ENCODE measurements around the gene ANK2.

The ANK2 gene

DNA sequence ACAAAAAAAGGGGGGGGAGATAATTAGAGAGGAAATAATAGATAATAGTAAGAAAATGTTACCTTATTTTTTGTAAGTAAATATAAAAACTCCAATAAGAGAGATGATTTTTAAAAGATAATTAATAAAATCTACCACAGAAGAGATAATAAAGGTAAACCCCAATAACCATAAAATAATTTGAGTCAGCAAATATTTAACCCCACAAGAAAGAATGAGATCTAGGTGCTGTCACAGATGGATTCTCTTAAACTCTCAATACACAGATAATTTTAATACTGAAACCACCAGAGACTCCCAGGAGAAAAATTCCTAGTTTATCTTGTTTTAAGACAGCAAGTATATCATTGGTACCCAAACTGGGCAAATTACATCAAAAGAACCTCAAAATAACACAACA lies 341.4 kb downstream of the ANK2 start:
- no peak overlapping the region for H3K23ac ChIP-seq (ENCODE audit: low read length in 2 of 2)
- no peak overlapping the region for H3K18ac ChIP-seq (ENCODE audit: low read depth in 1 of 2, low read length in 2 of 2)
- no peak overlapping the region for H2AK5ac ChIP-seq (ENCODE audit: low read length, severe bottlenecking)
- no peak overlapping the region for H3K4me3 ChIP-seq (ENCODE audit: insufficient read depth in 1 of 2, low read depth in 1 of 2, low read length in 2 of 2)
- H4K91ac ChIP-seq (ENCODE audit: low read length): no peak overlapping the region
- H3K27me3 ChIP-seq (ENCODE audit: control insufficient read depth in 1 of 2, insufficient read depth in 1 of 2, low read length in 2 of 2): no peaks in the 10 kb centered on the region
- H3K4me2 ChIP-seq (ENCODE audit: low read length, poor library complexity, severe bottlenecking): no peak overlapping the region
- no peak overlapping the region for H2BK12ac ChIP-seq (ENCODE audit: low read length in 2 of 2)
- no peak for DNase-seq
- peaks cover 3% of the 10 kb centered on the region for H3K79me1 ChIP-seq (replicated peaks; ENCODE audit: low read length, poor library complexity, severe bottlenecking)
- H2AFZ ChIP-seq (ENCODE audit: low read depth, low read length): no peak overlapping the region
- no peak overlapping the region for H3K14ac ChIP-seq (ENCODE audit: low read length in 2 of 2)
- H3K4me1 ChIP-seq (ENCODE audit: control insufficient read depth, insufficient read depth, low read depth, low read length): no peaks in the 10 kb centered on the region
- no peak overlapping the region for H2BK5ac ChIP-seq (ENCODE audit: low read depth, low read length, poor library complexity, severe bottlenecking)
- no peak overlapping the region for H3K4ac ChIP-seq (ENCODE audit: low read depth in 1 of 2, low read length in 2 of 2)
- H4K8ac ChIP-seq (ENCODE audit: low read length): no peak overlapping the region
- no peaks in the 10 kb centered on the region for H3K36me3 ChIP-seq (ENCODE audit: control insufficient read depth in 1 of 2, insufficient read depth in 2 of 2, low read depth in 1 of 2, low read length in 2 of 2)
- no peak overlapping the region for H2BK120ac ChIP-seq (ENCODE audit: low read depth, low read length)
- no peak overlapping the region for H2BK15ac ChIP-seq (ENCODE audit: low read depth, poor library complexity, severe bottlenecking)
- H3K9me3 ChIP-seq (ENCODE audit: control insufficient read depth, low read length): peaks cover 6% of the 10 kb centered on the region
- H3K27ac ChIP-seq (ENCODE audit: low read length, poor library complexity, severe bottlenecking): no peak overlapping the region
- H3K9ac ChIP-seq (ENCODE audit: low read length): no peak overlapping the region

DNA sequence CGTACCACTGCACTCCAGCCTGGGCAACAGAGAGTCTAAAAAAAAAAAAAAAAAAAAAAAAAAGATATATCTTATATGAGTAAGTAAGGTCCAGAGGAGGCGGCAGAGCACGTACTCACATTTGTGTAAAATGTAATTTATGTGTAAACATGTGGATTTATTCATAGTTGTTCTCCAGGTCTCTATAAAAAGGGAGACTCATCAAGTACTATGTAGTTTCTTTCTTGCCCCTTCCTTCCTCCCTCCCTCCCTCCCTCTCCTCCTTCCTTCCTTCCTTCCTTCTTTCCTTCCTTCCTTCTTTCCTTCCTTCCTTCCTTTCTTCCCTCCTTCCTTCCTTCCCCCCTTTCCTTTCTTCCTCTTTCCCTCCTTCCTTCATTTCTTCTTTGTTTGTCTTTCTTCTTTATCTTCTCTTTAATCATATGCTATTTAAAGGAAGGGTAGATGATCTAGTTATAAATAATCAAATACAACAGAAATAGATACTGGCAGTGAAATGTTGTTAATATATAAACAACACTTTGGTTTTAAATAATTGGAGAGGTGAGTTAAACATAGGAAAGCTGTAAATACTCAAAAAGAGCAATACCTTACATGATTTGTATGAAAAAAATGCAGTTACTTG lies 344.8 kb downstream of the ANK2 start:
- peaks cover 2% of the 10 kb centered on the region for H3K9me3 ChIP-seq (ENCODE audit: control insufficient read depth, low read length)
- H2AFZ ChIP-seq (ENCODE audit: low read depth, low read length): no peak overlapping the region
- H2BK120ac ChIP-seq (ENCODE audit: low read depth, low read length): no peak overlapping the region
- no peak for DNase-seq
- H3K4me3 ChIP-seq (ENCODE audit: insufficient read depth in 1 of 2, low read depth in 1 of 2, low read length in 2 of 2): no peak overlapping the region
- no peak overlapping the region for H4K91ac ChIP-seq (ENCODE audit: low read length)
- no peak overlapping the region for H2BK15ac ChIP-seq (ENCODE audit: low read depth, poor library complexity, severe bottlenecking)
- no peak overlapping the region for H3K18ac ChIP-seq (ENCODE audit: low read depth in 1 of 2, low read length in 2 of 2)
- whole genome bisulfite sequencing: no CpG with 5 or more reads among the region's 3 CpGs
- peak overlapping the region; percentile 50 for H3K9ac ChIP-seq (ENCODE audit: low read length)
- no peak overlapping the region for H2BK5ac ChIP-seq (ENCODE audit: low read depth, low read length, poor library complexity, severe bottlenecking)
- peaks cover 3% of the 10 kb centered on the region for H3K79me1 ChIP-seq (replicated peaks; ENCODE audit: low read length, poor library complexity, severe bottlenecking)
- no peak overlapping the region for H3K23ac ChIP-seq (ENCODE audit: low read length in 2 of 2)
- no peak overlapping the region for H4K8ac ChIP-seq (ENCODE audit: low read length)
- H2BK12ac ChIP-seq (ENCODE audit: low read length in 2 of 2): no peak overlapping the region
- no peak overlapping the region for H3K4ac ChIP-seq (ENCODE audit: low read depth in 1 of 2, low read length in 2 of 2)
- no peaks in the 10 kb centered on the region for H3K27me3 ChIP-seq (ENCODE audit: control insufficient read depth in 1 of 2, insufficient read depth in 1 of 2, low read length in 2 of 2)
- no peak overlapping the region for H3K14ac ChIP-seq (ENCODE audit: low read length in 2 of 2)
- no peak overlapping the region for H3K27ac ChIP-seq (ENCODE audit: low read length, poor library complexity, severe bottlenecking)
- peaks cover 4% of the 10 kb centered on the region for H3K4me1 ChIP-seq (ENCODE audit: control insufficient read depth, insufficient read depth, low read depth, low read length)
- H3K36me3 ChIP-seq (ENCODE audit: control insufficient read depth in 1 of 2, insufficient read depth in 2 of 2, low read depth in 1 of 2, low read length in 2 of 2): no peaks in the 10 kb centered on the region
- no peak overlapping the region for H2AK5ac ChIP-seq (ENCODE audit: low read length, severe bottlenecking)
- no peak overlapping the region for H3K4me2 ChIP-seq (ENCODE audit: low read length, poor library complexity, severe bottlenecking)

DNA sequence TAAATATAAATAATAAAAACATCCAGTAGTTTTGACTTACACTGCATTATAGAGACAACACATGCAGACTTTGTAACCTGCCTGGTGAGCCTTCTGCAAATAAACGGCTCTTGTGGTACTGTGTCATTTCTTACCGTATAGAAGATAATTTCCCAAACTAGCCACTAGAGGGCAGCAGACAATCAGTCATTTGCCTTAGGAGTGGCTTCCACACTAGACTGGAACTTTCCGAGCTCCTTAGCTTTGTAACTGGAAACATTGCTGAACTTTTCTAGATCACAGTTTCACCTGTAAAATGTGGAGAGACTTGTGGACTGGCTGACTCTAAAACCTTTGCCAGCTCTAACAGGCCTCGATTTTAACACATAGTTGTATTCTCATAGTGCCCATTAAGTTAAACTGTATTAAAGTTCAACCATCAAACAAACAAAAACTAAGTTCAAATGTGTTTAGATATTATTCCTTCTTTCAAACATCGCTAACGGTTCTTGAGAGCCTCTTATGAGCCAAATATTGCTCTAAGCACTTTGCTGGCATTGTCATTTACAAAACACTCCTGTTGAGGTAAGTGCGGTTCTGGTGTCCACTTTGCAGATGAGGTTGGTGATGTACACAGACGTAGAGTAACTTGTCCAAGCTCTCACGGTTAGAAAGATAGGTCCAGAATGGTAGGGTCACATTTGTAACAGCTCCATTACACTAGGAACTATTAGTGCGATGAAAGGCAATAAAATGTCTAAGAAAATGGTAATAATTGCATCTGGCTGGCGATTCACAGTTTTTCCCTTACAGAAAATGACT lies 345.5 kb downstream of the ANK2 start:
- WGBS: 56% methylated on average over 10 of the region's 11 CpGs
- H4K8ac ChIP-seq (ENCODE audit: low read length): no peak overlapping the region

GRCh38 chr4:113397114-113397701 lies 347.8 kb downstream of the ANK2 start:
- Histone ChIP-seq H3K9me3 (ENCODE audit: control insufficient read depth, low read length) (no peaks in the 10 kb centered on the region), H3K27ac (ENCODE audit: low read length, poor library complexity, severe bottlenecking) (peak overlapping the region; percentile 96), H4K91ac (ENCODE audit: low read length) (no peak overlapping the region), H2BK5ac (ENCODE audit: low read depth, low read length, poor library complexity, severe bottlenecking) (peak overlapping the region; percentile 76), H3K36me3 (ENCODE audit: control insufficient read depth in 1 of 2, insufficient read depth in 2 of 2, low read depth in 1 of 2, low read length in 2 of 2) (no peaks in the 10 kb centered on the region), H2BK15ac (ENCODE audit: low read depth, poor library complexity, severe bottlenecking) (no peak overlapping the region), H3K14ac (ENCODE audit: low read length in 2 of 2) (no peak overlapping the region), H2AFZ (ENCODE audit: low read depth, low read length) (no peak overlapping the region), H3K4me1 (ENCODE audit: control insufficient read depth, insufficient read depth, low read depth, low read length) (peaks cover 4% of the 10 kb centered on the region), H3K9ac (ENCODE audit: low read length) (peak overlapping the region; percentile 80), H3K23ac (ENCODE audit: low read length in 2 of 2) (no peak overlapping the region), H3K4me2 (ENCODE audit: low read length, poor library complexity, severe bottlenecking) (peak overlapping the region; percentile 3), H3K79me1 (replicated peaks; ENCODE audit: low read length, poor library complexity, severe bottlenecking) (peaks cover 3% of the 10 kb centered on the region), H2AK5ac (ENCODE audit: low read length, severe bottlenecking) (no peak overlapping the region), H2BK120ac (ENCODE audit: low read depth, low read length) (no peak overlapping the region), H4K8ac (ENCODE audit: low read length) (peak overlapping the region; percentile 80), H2BK12ac (ENCODE audit: low read length in 2 of 2) (no peak overlapping the region), H3K4me3 (ENCODE audit: insufficient read depth in 1 of 2, low read depth in 1 of 2, low read length in 2 of 2) (no peak overlapping the region), H3K18ac (ENCODE audit: low read depth in 1 of 2, low read length in 2 of 2) (no peak overlapping the region), H3K4ac (ENCODE audit: low read depth in 1 of 2, low read length in 2 of 2) (no peak overlapping the region), H3K27me3 (ENCODE audit: control insufficient read depth in 1 of 2, insufficient read depth in 1 of 2, low read length in 2 of 2) (no peaks in the 10 kb centered on the region)
- WGBS: 77% methylated on average over 4 of the region's 5 CpGs
- DNase-seq: peak; percentile 14

More for the DNA sequence above, 345.5 kb downstream of the ANK2 start:
- peak overlapping the region in 1 of 2 experiments; percentile 50 for H3K18ac ChIP-seq (ENCODE audit: low read depth in 1 of 2, low read length in 2 of 2)
- H3K36me3 ChIP-seq (ENCODE audit: control insufficient read depth in 1 of 2, insufficient read depth in 2 of 2, low read depth in 1 of 2, low read length in 2 of 2): no peaks in the 10 kb centered on the region
- no peak overlapping the region for H3K4me3 ChIP-seq (ENCODE audit: insufficient read depth in 1 of 2, low read depth in 1 of 2, low read length in 2 of 2)
- peak overlapping the region; percentile 38 to 59 for H2BK12ac ChIP-seq (ENCODE audit: low read length in 2 of 2)
- no peak overlapping the region for H4K91ac ChIP-seq (ENCODE audit: low read length)
- no peaks in the 10 kb centered on the region for H3K27me3 ChIP-seq (ENCODE audit: control insufficient read depth in 1 of 2, insufficient read depth in 1 of 2, low read length in 2 of 2)
- no peak overlapping the region for H2BK15ac ChIP-seq (ENCODE audit: low read depth, poor library complexity, severe bottlenecking)
- no peak overlapping the region for H2BK120ac ChIP-seq (ENCODE audit: low read depth, low read length)
- peaks cover 4% of the 10 kb centered on the region for H3K4me1 ChIP-seq (ENCODE audit: control insufficient read depth, insufficient read depth, low read depth, low read length)
- peaks cover 3% of the 10 kb centered on the region for H3K79me1 ChIP-seq (replicated peaks; ENCODE audit: low read length, poor library complexity, severe bottlenecking)
- no peak overlapping the region for H3K23ac ChIP-seq (ENCODE audit: low read length in 2 of 2)
- no peak overlapping the region for H3K4me2 ChIP-seq (ENCODE audit: low read length, poor library complexity, severe bottlenecking)
- H3K14ac ChIP-seq (ENCODE audit: low read length in 2 of 2): no peak overlapping the region
- no peaks in the 10 kb centered on the region for H3K9me3 ChIP-seq (ENCODE audit: control insufficient read depth, low read length)
- peak overlapping the region; percentile 82 for H3K9ac ChIP-seq (ENCODE audit: low read length)
- H2BK5ac ChIP-seq (ENCODE audit: low read depth, low read length, poor library complexity, severe bottlenecking): no peak overlapping the region
- no peak overlapping the region for H3K4ac ChIP-seq (ENCODE audit: low read depth in 1 of 2, low read length in 2 of 2)
- peak overlapping the region; percentile 64 for H2AK5ac ChIP-seq (ENCODE audit: low read length, severe bottlenecking)
- peak; percentile 86 for DNase-seq
- H3K27ac ChIP-seq (ENCODE audit: low read length, poor library complexity, severe bottlenecking): no peak overlapping the region
- no peak overlapping the region for H2AFZ ChIP-seq (ENCODE audit: low read depth, low read length)

Measured in mesenchymal stem cell (in vitro differentiated cells and primary cell).